GM18505 (cell line): ENCODE results near the gene SEC14L1.
"Not testable (repeated sequence)": the region's sequence is repeated elsewhere in the genome, so short reads cannot be mapped to it uniquely, and the experiment has no call there.

ENCODE experiments used
- ATAC-seq: cut with Tn5 transposase; IDR thresholded peaks from one replicate; pipeline ENCODE4 v1.9.1; 2021; ENCODE audit not compliant: unreplicated experiment
- POLR2A ChIP-seq: IDR thresholded peaks from 4 replicates; pipeline ENCODE4 v1.6.1; 2011; ENCODE audit warnings: borderline replicate concordance; ENCODE audit not compliant: insufficient read depth, insufficient read length; ENCODE audit errors: extremely low read depth

The SEC14L1 gene

DNA sequence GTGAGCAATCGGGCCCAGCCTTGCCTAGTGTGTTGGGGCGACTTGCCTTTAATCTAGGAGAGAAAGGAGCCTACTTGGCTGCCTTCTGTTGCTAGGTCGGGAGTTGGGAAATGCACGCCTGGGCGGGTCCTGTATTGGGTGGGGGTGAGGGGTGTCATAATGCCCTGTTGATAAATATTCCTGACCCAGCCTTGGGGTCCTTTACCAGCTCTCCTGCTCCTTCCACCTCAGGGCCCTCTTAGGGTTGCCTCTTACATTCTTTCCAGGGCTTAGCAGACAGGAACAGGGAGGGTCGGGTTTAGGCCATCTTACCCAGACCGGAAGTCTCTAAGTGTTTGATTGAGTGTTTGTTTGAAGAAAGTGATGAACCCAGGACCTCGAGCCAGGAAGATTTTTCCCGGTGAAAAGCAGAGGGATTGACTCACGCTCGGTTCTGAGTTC is 112.9 kb downstream of the SEC14L1 start:
- no peak for TF ChIP-seq POLR2A
- ATAC-seq, result no peak

DNA sequence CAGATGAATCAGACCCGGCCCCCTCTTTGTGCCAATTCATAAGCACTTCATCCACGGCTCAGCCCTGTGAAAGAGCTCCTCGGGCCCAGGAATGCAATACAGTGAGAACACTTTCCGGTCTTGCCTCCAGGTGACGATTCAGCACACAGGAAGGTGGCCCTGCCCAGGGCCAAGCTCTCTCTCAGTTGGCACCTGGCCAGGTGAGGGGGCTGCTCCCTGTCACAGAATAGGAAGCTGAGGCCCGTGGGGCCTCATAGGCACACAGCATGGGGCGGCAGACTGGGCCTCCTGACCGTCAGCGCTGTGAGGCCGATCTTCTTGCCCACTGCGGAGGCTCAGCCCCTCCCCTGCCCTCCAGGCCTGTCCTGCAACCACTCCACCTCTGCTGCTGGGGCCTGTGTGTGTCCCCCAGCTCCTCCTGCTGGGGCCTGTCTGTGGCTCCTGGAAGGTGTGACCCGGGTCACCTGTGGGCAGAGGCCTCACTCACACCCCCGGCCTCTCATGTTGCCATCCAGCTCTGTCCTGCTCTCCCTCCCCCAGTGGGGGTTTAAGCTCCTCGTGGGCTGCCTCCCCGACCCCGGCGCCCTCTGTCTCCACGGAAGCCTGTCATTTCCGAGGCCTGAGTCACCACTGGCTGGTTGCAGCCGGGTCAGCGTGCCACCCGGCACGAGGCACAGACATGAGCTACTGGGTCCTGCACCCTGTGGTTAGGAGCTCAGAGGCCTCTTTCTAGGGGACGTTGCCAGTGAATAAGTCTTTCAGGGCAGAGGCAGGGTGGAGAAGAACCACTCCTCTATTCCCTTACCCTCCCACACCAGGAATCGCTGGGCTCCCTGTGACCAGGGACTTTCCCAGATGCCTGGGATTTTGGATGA is 114.4 kb downstream of the SEC14L1 start:
- no peak for ATAC-seq
- TF ChIP-seq POLR2A, result no peak

DNA sequence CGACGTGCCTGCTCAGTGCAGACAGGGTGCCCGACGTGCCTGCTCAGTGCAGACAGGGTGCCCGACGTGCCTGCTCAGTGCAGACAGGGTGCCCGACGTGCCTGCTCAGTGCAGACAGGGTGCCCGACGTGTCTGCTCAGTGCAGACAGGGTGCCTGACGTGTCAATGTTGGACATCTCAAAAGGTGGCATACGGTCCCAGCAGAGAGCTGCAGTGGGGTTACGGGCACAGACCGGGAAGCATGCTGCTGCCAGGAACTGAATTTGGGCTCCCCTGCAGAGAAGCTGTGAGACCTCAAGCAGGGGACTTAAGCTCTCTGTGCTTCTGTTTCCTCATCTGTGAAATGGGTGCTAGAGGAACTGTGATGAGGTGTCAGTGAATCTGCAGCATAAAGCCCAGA is 115.2 kb downstream of the SEC14L1 start:
- ATAC-seq, result not testable (repeated sequence)

DNA sequence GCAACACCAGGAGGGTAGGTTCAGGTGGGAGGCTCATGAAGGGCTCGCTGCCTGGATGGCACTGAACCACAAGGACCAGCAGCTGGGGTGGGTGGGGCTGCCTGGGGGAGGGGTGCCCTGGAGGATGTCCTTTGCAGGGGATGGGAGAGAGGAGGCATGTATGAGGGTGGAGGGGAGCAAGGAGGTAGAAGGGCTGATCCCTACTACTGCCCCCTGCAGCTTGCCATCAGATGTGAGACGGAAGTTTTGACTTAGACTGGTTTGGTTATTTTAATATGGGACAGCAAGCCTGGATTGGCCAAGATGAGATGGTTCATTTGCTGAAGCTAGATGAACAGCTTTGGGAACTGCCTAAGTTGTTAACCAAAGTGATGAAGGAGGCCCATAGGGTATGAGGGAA is 115.9 kb downstream of the SEC14L1 start:
- TF ChIP-seq POLR2A, result no peak
- ATAC-seq, result no peak

GRCh38 chr17:77257169-77257568 is 116.4 kb downstream of the SEC14L1 start:
- ATAC-seq, result no peak
- TF ChIP-seq POLR2A, result no peak

DNA sequence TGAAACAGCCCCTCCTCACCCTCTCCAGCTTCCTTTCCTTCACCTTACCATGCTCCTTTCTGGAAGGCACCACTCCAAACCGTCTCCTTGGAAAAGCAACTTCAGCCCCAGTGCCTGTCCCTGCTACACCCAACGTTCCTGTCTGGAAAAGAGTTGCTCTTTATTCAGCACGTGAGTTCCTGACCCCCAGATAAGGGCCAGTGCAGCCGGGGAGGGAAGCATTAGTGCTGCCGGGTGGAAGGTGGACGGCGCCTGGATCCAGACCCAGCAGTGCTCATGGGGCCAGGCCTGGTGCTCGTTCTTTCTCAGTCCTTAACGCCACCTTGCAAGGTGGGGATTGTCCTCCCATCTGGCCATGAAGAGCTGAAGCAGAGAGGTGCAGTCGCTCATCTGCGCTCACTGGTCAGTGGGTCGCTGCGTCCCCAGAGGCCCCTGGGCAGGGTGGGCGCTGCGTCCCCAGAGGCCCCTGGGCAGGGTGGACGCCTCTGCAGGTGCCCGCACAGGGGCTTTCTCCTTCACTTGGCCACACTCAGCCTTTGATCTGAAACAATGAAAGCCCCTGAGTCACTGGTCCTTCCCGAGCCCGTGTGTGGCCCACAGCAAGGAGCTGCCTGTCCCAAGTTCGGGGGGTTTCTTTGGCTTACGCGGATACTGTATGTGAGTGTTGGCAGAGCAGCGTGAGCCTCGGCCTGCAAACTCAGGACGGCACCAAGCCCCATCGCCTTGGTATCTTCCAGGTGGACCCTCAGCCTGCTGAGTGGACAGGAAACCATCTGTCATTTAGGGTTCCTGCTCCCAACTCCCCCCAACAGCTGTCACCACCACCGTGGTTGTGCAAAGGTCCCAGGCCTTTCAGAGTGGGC is 117.1 kb downstream of the SEC14L1 start:
- no peak for ATAC-seq
- TF ChIP-seq POLR2A, result no peak

DNA sequence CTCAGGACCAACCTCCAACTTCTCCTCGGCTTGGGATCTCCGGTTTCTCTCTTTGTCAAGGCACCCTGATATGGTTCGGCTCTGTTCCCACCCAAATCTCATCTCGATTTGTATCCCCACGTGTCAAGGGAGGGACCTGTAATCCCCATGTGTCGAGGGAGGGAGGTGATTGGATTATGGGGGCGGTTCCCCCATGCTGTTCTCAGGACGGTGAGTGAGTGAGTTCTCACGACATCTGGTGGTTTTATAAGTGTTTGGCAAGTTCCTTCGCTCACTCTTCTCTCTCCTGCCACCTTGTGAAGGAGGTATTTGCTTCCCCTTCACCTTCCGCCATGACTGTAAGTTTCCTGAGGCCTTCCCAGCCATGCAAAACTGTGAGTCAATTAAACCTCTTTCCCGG is 117.9 kb downstream of the SEC14L1 start:
- TF ChIP-seq POLR2A, result no peak
- no peak for ATAC-seq

GRCh38 chr17:77264617-77265230 is 124.0 kb downstream of the SEC14L1 start:
- no peak for ATAC-seq

DNA sequence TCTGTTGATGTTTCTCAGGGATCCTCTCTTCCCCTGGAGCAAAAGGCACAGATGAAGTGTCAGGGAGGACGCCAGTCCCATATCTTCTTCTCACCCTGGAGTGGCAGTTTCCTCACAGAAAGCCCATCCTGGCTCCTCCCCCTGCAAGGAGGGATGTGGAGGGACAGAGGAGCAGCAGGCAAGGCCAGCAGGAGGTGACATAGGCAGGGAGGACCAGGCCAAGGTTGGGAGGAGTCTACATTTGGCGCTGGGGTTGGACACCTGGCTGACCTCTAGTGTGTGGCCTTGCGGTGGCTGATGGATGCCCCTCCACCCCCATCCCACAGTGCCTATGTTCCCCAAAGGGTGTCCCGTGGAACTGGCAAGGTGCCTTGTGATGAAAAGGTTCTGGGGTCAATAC is 125.4 kb downstream of the SEC14L1 start:
- TF ChIP-seq POLR2A, result no peak
- ATAC-seq, result no peak

More at GRCh38 chr17:77264617-77265230, 124.0 kb downstream of the SEC14L1 start:
- no peak for TF ChIP-seq POLR2A
